GM12873 (cell line): ENCODE results near the gene RC3H1.

Source experiments
- CTCF ChIP-seq: IDR thresholded peaks from 2 replicates; pipeline ENCODE4 v1.5.1; 2012; ENCODE audit warnings: low read depth, mild to moderate bottlenecking, moderate library complexity, low read length, control low read depth; ENCODE audit not compliant: insufficient read depth; ENCODE audit errors: missing control alignments

Gene RC3H1

DNA sequence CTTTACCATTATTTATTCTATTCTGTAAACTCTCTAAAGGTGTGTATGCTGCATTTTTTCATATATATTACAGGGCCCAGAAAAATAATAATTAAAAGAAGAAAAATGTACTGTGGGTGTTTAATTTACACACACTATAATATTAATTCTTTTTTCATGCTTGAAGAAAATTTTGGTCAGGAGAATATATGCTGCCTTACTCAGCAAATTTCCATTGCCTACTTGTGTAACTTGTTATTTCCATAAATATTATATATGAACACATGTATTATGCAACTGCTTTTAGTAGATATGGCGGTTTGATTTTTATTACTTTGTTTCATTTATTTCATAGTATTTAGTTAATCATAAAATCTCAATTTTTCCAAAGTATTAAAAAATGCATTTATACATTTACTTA is 58.7 kb downstream of the RC3H1 start:
- TF ChIP-seq CTCF = no peak

DNA sequence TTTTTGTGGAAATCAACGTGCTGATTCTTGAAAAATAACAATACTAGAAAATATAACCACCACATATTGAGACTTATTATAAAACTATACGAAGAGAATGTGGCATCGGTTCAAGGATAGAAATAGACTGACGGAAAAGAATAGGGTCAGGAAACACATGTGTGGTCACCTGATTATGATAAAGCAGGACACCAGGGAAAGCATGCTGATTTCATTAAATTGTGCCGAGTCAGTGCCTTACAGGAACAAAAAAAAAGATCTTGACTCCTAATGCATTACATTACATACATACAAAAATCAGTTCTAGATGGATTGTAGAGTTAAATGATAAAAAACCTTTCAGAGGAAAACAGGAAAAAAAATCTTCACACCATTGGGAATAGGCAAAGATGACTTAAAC is 61.5 kb downstream of the RC3H1 start:
- TF ChIP-seq CTCF = no peak

- TF ChIP-seq CTCF = no peak
Observed at GRCh38 chr1:173954179-173954578, 68.0 kb downstream of the RC3H1 start.

DNA sequence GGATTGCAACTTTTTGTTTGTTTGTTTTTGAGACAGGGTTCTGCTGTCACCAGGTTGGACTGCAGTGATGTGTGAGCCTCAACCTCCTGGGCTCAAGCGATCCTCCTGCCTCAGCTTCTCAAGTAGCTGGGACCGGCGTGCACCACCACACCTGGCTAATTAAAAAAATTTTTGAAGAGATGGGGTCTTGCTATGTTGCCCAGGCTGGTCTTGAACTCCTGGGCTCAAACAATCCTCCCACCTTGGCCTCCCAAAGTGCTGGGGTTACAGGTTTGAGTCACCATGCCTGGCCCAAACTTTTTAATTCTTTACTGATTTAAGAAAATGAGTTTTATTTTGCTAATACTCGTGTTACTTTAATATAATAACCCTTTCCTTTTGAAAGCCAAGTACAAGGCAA is 73.6 kb downstream of the RC3H1 start:
- no peak for TF ChIP-seq CTCF

DNA sequence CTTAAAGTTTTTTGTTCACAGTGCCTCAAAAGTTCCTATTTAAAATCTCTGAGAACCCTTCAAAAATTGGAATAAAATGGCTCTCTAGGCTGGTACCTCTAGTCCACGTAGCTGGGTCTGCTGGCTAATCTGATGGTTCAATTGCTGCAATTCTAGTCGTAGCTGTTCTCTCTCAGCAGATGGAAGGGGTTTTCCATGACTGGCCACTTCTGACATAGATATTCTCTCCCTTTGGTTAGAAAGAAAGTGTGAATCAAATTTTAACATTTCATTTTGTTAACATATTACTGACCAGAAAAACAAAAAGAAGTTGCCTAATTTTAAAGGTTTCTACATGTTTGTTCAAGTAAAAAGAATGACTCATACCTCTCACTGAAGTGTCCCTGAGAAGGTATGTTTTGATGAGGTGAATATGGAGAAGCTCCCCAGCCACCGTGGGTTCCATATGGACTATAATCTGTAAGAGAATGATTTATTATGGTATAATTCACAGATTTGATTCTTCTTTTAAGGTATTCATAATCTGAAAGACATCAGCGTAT is 75.7 kb downstream of the RC3H1 start:
- TF ChIP-seq CTCF = no peak

DNA sequence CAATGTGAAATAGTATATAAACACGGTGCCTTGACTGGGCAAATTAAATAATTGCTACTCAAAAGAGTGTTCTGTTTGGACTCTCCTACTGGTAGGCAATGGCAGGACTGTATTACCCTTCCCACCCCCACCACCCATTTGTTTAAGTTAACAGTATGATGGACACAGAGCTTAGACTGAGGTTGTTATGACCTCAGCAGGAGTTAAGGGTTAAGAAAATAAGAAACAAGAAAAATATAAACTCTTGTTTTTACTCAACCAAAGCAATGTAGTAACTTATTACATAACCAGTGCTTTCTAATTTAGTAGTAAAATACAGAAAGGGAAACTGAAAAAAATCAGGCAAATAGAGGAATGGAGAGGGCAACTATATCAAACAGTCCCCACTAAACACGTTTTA is 85.1 kb downstream of the RC3H1 start:
- no peak for TF ChIP-seq CTCF

- no peak for TF ChIP-seq CTCF
Observed at GRCh38 chr1:173934440-173934839, 87.7 kb downstream of the RC3H1 start.
